ENCODE measurements around the gene BCL2L1. TPM values are rescaled to one million over a fixed set of nuclear protein-coding genes. Genes with fewer than 3 reads are reported as not detected.
A peak's percentile ranks its signal among the peaks of the same experiment; 100 is the strongest.

Gene BCL2L1
- total and polyA plus RNA-seq, 2 experiments from 2014 or later, result 42.4 to 110 TPM

DNA sequence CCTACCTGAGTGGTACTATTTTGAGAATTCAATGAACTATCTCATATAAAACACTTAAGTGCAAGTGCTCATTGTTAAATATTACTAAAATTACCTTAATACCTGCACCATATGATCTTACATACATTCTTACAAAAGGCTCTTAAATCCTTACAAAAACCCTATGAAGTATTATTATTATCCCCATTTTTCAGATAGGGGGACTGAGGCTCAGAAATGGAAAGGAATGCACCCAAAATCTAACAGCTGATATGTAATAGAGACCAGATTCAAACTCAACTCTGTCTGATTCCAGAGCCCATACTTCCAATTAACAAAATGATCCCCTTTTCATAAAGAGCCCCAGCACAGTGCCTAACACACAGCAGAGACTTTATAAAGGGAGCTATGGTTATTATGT, 17.5 kb downstream of the BCL2L1 start:
- H3K36me3 Mint-ChIP-seq (ENCODE audit: low read depth), result peaks cover 38% of the 10 kb centered on the region
- Histone ChIP-seq H3K4me3 (no peak overlapping the region), H3K4me1 (ENCODE audit: insufficient read depth) (peaks cover 31% of the 10 kb centered on the region), H3K36me3 (ENCODE audit: insufficient read depth) (peaks cover 4% of the 10 kb centered on the region; the same call in 1 of the 2 replicates), H3F3A (replicated peaks; ENCODE audit: low read depth) (peaks cover 17% of the 10 kb centered on the region; the same call in 1 of the 2 replicates), H3K79me2 (replicated peaks; ENCODE audit: insufficient read depth) (peaks cover 100% of the 10 kb centered on the region), H3K4me2 (no peak overlapping the region), H3K9me2 (ENCODE audit: insufficient read depth) (no peaks in the 10 kb centered on the region), H3K27me3 (ENCODE audit: insufficient read depth) (no peaks in the 10 kb centered on the region), H3K27ac (ENCODE audit: low read depth) (peak overlapping the region; percentile 48; the same call in 1 of the 2 replicates), H2AFZ (no peak overlapping the region), H4K20me1 (replicated peaks; ENCODE audit: insufficient read depth) (peaks cover 8% of the 10 kb centered on the region; the same call in 1 of the 2 replicates)
- H3K4me3 Mint-ChIP-seq, result no peak overlapping the region; the same call in 2 of the 3 replicates
- DNase-seq (ENCODE audit: low spot score) (no peak), ATAC-seq (no peak)
- TF ChIP-seq ZNF114 (CRISPR knock-in tag; IDR thresholded peaks at IDR 0.05), result no peak
- peaks cover 31% of the 10 kb centered on the region for H3K4me1 Mint-ChIP-seq
- no peak overlapping the region for H3K27ac Mint-ChIP-seq
- no peaks in the 10 kb centered on the region for H3K9me3 Mint-ChIP-seq
- peaks cover 7% of the 10 kb centered on the region for H3K27me3 Mint-ChIP-seq (ENCODE audit: insufficient read depth, low read depth, poor library complexity)

- Histone ChIP-seq H3K9me2 (ENCODE audit: insufficient read depth) (0 out of 2 replicates have a peak, but pooled peaks cover 2% of the 10 kb centered on the region), H3K4me3 (no peak overlapping the region), H3K36me3 (ENCODE audit: insufficient read depth) (no peaks in the 10 kb centered on the region), H3F3A (replicated peaks; ENCODE audit: low read depth) (peaks cover 14% of the 10 kb centered on the region; the same call in 1 of the 2 replicates), H3K27me3 (ENCODE audit: insufficient read depth) (no peaks in the 10 kb centered on the region), H3K4me2 (0 out of 2 replicates have a peak overlapping the region, but pooled peaks have one; percentile 1), H2AFZ (no peak overlapping the region), H4K20me1 (replicated peaks; ENCODE audit: insufficient read depth) (peaks cover 8% of the 10 kb centered on the region; the same call in 1 of the 2 replicates), H3K27ac (ENCODE audit: low read depth) (peak overlapping the region; percentile 48), H3K4me1 (ENCODE audit: insufficient read depth) (peaks cover 31% of the 10 kb centered on the region), H3K79me2 (replicated peaks; ENCODE audit: insufficient read depth) (peaks cover 100% of the 10 kb centered on the region)
- peaks cover 33% of the 10 kb centered on the region for H3K36me3 Mint-ChIP-seq (ENCODE audit: low read depth)
- no peak overlapping the region for H3K4me3 Mint-ChIP-seq
- ATAC-seq, result peak; percentile 10; the same call in 2 of the 3 replicates
- H3K27me3 Mint-ChIP-seq (ENCODE audit: insufficient read depth, low read depth, poor library complexity), result peaks cover 7% of the 10 kb centered on the region
- H3K9me3 Mint-ChIP-seq, result no peaks in the 10 kb centered on the region
- no peak overlapping the region for H3K27ac Mint-ChIP-seq
- peak; percentile 67 for DNase-seq (ENCODE audit: low spot score)
- peaks cover 28% of the 10 kb centered on the region for H3K4me1 Mint-ChIP-seq
- TF ChIP-seq, protein P1, sequence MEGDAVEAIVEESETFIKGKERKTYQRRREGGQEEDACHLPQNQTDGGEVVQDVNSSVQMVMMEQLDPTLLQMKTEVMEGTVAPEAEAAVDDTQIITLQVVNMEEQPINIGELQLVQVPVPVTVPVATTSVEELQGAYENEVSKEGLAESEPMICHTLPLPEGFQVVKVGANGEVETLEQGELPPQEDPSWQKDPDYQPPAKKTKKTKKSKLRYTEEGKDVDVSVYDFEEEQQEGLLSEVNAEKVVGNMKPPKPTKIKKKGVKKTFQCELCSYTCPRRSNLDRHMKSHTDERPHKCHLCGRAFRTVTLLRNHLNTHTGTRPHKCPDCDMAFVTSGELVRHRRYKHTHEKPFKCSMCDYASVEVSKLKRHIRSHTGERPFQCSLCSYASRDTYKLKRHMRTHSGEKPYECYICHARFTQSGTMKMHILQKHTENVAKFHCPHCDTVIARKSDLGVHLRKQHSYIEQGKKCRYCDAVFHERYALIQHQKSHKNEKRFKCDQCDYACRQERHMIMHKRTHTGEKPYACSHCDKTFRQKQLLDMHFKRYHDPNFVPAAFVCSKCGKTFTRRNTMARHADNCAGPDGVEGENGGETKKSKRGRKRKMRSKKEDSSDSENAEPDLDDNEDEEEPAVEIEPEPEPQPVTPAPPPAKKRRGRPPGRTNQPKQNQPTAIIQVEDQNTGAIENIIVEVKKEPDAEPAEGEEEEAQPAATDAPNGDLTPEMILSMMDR (conservative IDR thresholded peaks at IDR 0.05; ENCODE audit: low read depth in 2 of 2), result no peak
- TF ChIP-seq ZNF114 (CRISPR knock-in tag; IDR thresholded peaks at IDR 0.05) (no peak), EZH2phosphoT487 (IDR thresholded peaks at IDR 0.05; ENCODE audit: unreplicated experiment) (no peak), CREB1 (CRISPR knock-in tag; IDR thresholded peaks at IDR 0.05; ENCODE audit: low read depth) (no peak), ZNF331 (CRISPR knock-in tag; IDR thresholded peaks at IDR 0.05; ENCODE audit: low read depth) (no peak), NANOG (IDR thresholded peaks at IDR 0.05; ENCODE audit: borderline replicate concordance) (no peak), EZH2 (IDR thresholded peaks at IDR 0.05; ENCODE audit: low read depth, unreplicated experiment) (no peak), POLR2AphosphoS5 (IDR thresholded peaks at IDR 0.05; ENCODE audit: low read depth) (no peak), STAT1 (IDR thresholded peaks at IDR 0.05; ENCODE audit: unreplicated experiment) (no peak)
- TF ChIP-seq, protein P2, sequence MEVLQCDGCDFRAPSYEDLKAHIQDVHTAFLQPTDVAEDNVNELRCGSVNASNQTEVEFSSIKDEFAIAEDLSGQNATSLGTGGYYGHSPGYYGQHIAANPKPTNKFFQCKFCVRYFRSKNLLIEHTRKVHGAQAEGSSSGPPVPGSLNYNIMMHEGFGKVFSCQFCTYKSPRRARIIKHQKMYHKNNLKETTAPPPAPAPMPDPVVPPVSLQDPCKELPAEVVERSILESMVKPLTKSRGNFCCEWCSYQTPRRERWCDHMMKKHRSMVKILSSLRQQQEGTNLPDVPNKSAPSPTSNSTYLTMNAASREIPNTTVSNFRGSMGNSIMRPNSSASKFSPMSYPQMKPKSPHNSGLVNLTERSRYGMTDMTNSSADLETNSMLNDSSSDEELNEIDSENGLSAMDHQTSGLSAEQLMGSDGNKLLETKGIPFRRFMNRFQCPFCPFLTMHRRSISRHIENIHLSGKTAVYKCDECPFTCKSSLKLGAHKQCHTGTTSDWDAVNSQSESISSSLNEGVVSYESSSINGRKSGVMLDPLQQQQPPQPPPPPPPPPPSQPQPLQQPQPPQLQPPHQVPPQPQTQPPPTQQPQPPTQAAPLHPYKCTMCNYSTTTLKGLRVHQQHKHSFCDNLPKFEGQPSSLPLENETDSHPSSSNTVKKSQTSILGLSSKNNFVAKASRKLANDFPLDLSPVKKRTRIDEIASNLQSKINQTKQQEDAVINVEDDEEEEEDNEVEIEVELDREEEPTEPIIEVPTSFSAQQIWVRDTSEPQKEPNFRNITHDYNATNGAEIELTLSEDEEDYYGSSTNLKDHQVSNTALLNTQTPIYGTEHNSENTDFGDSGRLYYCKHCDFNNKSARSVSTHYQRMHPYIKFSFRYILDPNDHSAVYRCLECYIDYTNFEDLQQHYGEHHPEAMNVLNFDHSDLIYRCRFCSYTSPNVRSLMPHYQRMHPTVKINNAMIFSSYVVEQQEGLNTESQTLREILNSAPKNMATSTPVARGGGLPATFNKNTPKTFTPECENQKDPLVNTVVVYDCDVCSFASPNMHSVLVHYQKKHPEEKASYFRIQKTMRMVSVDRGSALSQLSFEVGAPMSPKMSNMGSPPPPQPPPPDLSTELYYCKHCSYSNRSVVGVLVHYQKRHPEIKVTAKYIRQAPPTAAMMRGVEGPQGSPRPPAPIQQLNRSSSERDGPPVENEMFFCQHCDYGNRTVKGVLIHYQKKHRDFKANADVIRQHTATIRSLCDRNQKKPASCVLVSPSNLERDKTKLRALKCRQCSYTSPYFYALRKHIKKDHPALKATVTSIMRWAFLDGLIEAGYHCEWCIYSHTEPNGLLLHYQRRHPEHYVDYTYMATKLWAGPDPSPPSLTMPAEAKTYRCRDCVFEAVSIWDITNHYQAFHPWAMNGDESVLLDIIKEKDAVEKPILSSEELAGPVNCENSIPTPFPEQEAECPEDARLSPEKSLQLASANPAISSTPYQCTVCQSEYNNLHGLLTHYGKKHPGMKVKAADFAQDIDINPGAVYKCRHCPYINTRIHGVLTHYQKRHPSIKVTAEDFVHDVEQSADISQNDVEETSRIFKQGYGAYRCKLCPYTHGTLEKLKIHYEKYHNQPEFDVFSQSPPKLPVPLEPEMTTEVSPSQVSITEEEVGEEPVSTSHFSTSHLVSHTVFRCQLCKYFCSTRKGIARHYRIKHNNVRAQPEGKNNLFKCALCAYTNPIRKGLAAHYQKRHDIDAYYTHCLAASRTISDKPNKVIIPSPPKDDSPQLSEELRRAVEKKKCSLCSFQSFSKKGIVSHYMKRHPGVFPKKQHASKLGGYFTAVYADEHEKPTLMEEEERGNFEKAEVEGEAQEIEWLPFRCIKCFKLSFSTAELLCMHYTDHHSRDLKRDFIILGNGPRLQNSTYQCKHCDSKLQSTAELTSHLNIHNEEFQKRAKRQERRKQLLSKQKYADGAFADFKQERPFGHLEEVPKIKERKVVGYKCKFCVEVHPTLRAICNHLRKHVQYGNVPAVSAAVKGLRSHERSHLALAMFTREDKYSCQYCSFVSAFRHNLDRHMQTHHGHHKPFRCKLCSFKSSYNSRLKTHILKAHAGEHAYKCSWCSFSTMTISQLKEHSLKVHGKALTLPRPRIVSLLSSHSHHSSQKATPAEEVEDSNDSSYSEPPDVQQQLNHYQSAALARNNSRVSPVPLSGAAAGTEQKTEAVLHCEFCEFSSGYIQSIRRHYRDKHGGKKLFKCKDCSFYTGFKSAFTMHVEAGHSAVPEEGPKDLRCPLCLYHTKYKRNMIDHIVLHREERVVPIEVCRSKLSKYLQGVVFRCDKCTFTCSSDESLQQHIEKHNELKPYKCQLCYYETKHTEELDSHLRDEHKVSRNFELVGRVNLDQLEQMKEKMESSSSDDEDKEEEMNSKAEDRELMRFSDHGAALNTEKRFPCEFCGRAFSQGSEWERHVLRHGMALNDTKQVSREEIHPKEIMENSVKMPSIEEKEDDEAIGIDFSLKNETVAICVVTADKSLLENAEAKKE (CRISPR knock-in tag; IDR thresholded peaks at IDR 0.05), result no peak
- TF ChIP-seq, protein P3, sequence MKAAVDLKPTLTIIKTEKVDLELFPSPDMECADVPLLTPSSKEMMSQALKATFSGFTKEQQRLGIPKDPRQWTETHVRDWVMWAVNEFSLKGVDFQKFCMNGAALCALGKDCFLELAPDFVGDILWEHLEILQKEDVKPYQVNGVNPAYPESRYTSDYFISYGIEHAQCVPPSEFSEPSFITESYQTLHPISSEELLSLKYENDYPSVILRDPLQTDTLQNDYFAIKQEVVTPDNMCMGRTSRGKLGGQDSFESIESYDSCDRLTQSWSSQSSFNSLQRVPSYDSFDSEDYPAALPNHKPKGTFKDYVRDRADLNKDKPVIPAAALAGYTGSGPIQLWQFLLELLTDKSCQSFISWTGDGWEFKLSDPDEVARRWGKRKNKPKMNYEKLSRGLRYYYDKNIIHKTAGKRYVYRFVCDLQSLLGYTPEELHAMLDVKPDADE (IDR thresholded peaks at IDR 0.05), result no peak
Observed at GRCh38 chr20:31704225-31705119, 18.2 kb downstream of the BCL2L1 start.

All from GM23338 (cell line).